ENCODE results near the gene CBX2. TPM values are rescaled to one million over a fixed set of nuclear protein-coding genes. Genes with fewer than 3 reads are reported as not detected.

CBX2 gene
- total RNA-seq, 1 donor: 0.63 TPM

DNA sequence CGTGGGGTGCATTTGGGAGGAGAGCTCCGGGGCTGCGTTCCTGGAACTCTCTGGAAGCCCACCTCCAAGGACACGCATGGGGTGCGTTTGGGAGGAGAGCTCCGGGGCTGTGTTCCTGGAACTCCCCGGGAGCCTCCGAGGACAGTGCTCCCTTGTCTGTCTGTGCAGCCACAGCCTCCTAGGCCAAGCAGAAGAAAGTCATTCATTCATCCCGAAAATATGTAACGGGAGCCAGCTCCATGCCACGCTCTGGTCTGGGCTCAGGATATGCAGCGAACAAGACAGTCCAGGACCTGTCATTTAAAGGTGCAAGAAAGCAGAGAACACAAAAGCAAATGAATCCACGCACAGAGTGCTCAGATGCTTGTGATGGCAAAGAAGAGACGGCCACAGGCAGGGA lies 39.3 kb upstream of the CBX2 start:
- H3K4me3 ChIP-seq (ENCODE audit: low read depth, low read length): no peak overlapping the region
- DNase-seq (ENCODE audit: low read depth): no peak
- TF ChIP-seq, protein P1, sequence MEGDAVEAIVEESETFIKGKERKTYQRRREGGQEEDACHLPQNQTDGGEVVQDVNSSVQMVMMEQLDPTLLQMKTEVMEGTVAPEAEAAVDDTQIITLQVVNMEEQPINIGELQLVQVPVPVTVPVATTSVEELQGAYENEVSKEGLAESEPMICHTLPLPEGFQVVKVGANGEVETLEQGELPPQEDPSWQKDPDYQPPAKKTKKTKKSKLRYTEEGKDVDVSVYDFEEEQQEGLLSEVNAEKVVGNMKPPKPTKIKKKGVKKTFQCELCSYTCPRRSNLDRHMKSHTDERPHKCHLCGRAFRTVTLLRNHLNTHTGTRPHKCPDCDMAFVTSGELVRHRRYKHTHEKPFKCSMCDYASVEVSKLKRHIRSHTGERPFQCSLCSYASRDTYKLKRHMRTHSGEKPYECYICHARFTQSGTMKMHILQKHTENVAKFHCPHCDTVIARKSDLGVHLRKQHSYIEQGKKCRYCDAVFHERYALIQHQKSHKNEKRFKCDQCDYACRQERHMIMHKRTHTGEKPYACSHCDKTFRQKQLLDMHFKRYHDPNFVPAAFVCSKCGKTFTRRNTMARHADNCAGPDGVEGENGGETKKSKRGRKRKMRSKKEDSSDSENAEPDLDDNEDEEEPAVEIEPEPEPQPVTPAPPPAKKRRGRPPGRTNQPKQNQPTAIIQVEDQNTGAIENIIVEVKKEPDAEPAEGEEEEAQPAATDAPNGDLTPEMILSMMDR (IDR thresholded peaks at IDR 0.05; ENCODE audit: insufficient read depth, low read length): no peak

DNA sequence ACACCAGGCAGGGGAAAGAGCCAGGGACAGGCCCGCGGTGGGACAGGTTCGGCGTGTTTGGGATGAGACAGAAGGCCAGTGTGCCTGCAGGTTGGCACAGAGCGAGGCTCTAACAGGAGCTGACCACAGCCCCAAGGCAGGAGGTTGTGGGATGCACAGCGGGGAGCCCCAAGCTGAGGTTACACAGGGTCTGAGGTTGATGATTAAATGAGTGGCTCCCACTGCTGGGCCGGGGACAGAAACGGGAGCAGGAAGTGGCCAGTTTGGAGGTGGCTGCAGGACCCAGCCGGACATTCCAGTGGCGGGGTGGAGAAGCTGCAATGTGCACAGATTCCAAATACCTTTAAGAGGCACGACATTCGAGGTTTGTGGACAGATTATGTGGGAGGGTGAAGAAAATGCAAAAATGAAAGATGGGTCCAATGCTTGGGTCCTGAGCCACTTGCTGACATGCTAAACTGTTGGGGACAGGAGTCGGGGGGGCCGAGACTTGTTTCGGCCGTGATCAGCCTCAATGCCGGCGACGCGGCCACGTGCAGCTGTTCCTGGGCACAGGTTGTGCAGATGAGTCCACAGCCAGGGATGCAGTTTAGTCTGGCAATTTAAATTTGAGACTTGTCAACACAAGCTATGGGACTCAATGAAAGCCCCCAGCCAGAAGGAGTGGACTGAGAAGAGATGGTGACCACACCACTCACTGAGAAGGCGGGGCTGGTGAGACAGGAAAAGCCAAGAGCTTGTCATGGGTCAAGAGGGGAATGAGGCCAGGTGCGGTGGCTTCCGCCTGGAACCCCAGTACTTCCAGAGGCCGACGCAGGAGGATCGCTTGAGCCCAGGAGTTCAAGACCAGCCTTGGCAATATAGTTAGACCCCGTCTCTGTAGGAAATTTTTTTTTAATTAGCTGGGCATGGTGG lies 38.5 kb upstream of the CBX2 start:
- DNase-seq (ENCODE audit: low read depth): no peak
- no peak overlapping the region for H3K4me3 ChIP-seq (ENCODE audit: low read depth, low read length)
- TF ChIP-seq, protein P1 (IDR thresholded peaks at IDR 0.05; ENCODE audit: insufficient read depth, low read length): no peak

DNA sequence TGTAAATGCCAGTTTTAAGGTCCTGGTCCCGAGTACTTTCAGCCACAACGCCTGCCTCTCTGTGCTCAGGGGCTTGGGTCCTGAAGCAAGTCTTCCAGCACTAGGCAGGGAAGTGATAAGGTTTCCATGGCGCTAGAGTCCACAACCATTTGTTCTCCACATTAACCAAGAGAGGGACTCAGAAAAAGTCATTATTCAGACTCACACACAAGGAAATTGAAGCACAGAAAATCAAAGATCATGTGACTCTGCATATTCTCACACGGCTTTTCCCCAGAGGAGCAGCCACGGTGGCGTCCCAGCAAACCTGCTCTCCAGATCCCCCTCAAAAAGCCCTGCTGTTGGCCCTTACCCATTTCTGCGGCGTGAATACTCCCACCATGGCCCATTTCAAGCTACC lies 37.5 kb upstream of the CBX2 start:
- TF ChIP-seq, protein P1 (IDR thresholded peaks at IDR 0.05; ENCODE audit: insufficient read depth, low read length): no peak
- DNase-seq (ENCODE audit: low read depth): peak; percentile 15
- H3K4me3 ChIP-seq (ENCODE audit: low read depth, low read length): no peak overlapping the region

DNA sequence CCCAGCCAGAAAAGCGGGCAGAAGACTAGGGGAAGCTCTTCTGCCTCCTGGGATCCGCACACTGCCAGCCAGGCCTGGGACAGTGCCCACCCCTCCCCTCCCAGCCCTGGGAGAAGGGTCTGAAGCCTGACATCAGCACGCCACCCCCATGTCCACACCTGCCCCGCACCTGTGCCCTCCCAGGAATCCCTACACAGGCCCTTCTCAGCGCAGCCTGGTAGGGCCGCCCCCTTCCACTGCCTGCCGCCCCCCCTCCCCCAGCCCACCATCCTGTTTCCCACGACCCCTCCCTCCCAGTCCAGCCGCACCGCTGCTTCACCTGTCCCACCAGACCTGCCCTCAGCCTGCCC lies 36.6 kb upstream of the CBX2 start:
- TF ChIP-seq, protein P1 (IDR thresholded peaks at IDR 0.05; ENCODE audit: insufficient read depth, low read length): no peak
- no peak overlapping the region for H3K4me3 ChIP-seq (ENCODE audit: low read depth, low read length)
- DNase-seq (ENCODE audit: low read depth): no peak

DNA sequence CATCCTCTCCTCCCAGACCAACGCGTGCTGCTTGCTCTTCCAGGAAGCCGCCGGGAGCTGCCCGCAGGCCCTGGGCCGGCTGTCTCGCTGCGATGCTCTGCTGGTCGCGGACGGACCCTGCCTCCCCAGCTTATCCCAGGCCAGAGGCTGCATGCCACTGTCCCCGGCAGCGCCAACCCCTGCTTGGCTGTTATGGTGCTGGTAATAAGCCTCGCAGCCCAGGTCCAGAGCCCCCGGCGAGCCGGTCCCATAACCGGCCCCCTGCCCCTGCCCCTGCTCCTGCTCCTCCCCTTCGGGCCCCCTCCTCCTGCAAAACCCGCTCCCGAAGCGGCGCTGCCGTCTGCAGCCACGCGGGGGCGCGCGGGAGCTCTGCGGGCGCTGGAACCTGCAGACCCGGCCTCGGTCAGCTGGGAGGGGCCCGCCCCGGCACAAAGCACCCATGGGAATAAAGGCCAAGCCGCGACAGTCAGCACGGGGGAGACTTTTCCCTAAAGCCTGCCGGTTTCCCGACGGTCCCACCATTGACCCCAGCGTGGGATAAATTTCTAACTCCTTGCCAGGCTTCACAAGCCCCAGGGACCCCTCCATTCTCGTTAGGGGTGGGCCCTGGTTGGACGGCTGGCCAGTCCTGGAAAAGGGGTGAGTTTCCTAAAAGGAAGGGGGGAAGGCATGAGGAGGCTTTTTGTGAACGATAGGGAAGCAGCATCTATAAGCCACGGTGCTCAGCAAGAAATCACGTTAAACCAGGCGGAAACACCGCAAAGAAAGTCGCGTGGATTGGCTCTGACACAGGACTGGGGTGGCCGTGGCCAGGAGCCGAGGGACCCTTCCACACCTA lies 36.0 kb upstream of the CBX2 start:
- no peak overlapping the region for H3K4me3 ChIP-seq (ENCODE audit: low read depth, low read length)
- DNase-seq (ENCODE audit: low read depth): peak; percentile 38
- TF ChIP-seq, protein P1 (IDR thresholded peaks at IDR 0.05; ENCODE audit: insufficient read depth, low read length): peak; percentile 80

DNA sequence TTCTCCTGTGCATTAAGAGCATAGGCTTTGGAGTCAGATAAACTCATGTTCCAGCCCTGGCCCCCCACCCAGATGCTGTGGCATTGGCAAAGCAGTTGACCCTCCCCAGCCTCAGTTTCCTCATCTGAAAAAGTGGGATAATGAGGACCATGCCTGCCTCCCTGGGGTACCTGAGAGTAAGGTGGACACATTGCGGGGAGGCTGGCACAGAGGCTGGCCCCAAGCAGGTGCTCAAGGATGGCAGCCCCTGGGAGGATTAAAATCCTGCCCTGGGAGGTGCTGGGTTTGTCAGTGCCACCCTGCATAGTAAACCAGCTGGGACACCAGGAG lies 35.4 kb upstream of the CBX2 start:
- TF ChIP-seq, protein P1 (IDR thresholded peaks at IDR 0.05; ENCODE audit: insufficient read depth, low read length): no peak
- H3K4me3 ChIP-seq (ENCODE audit: low read depth, low read length): no peak overlapping the region
- no peak for DNase-seq (ENCODE audit: low read depth)
